H9 (cell line): ENCODE data around the gene CFAP77. TPM values are rescaled to one million over a fixed set of nuclear protein-coding genes. Genes with fewer than 3 reads are reported as not detected.

Source experiments
- DNase-seq: peaks from one replicate; pipeline ENCODE4 v3.0.0-alpha.2; 2017
- H2AFZ ChIP-seq: one replicate; pipeline ENCODE4 v1.6.1; 2013; ENCODE audit warnings: mild to moderate bottlenecking, low read length, control low read depth, moderate library complexity
- H2AK5ac ChIP-seq: 2 replicates; pipeline ENCODE4 v1.6.1; 2013; ENCODE audit warnings: low read length, control low read depth, mixed read lengths; ENCODE audit not compliant: insufficient read length
- H2BK120ac ChIP-seq: one replicate; pipeline ENCODE4 v1.6.1; 2013; ENCODE audit warnings: low read depth, mild to moderate bottlenecking, low read length, control low read depth, inconsistent platforms; ENCODE audit not compliant: poor library complexity, severe bottlenecking
- H2BK12ac ChIP-seq: 2 replicates; pipeline ENCODE4 v1.6.1; 2013; ENCODE audit warnings: low read length, control low read depth, mixed read lengths, low read depth; ENCODE audit not compliant: insufficient read length
- H2BK15ac ChIP-seq: 2 replicates; pipeline ENCODE4 v1.6.1; 2013; ENCODE audit warnings: low read depth, low read length, control low read depth
- H2BK20ac ChIP-seq: one replicate; pipeline ENCODE4 v1.6.1; 2013; ENCODE audit warnings: low read depth, mild to moderate bottlenecking, low read length, control low read depth, inconsistent platforms; ENCODE audit not compliant: poor library complexity, severe bottlenecking
- H2BK5ac ChIP-seq: 2 replicates; pipeline ENCODE4 v1.6.1; 2013; ENCODE audit warnings: low read length, control low read depth, mixed read lengths; ENCODE audit not compliant: insufficient read length
- H3K14ac ChIP-seq: 2 replicates; pipeline ENCODE4 v1.6.1; 2013; ENCODE audit warnings: low read length, control low read depth; ENCODE audit not compliant: insufficient read depth
- H3K18ac ChIP-seq: 2 replicates; pipeline ENCODE4 v1.6.1; 2013; ENCODE audit warnings: low read depth, mild to moderate bottlenecking, mixed read lengths, low read length, control low read depth; ENCODE audit not compliant: insufficient read length
- H3K23ac ChIP-seq: 2 replicates; pipeline ENCODE4 v1.6.1; 2013; ENCODE audit warnings: low read length, control low read depth, mixed read lengths, low read depth; ENCODE audit not compliant: insufficient read length
- H3K23me2 ChIP-seq: 2 replicates; pipeline ENCODE4 v1.6.1; 2013; ENCODE audit warnings: low read depth, mild to moderate bottlenecking, mixed read lengths, low read length, control low read depth; ENCODE audit not compliant: insufficient read length, poor library complexity, severe bottlenecking
- H3K27ac ChIP-seq: 2 replicates; pipeline ENCODE4 v1.5.1; 2013; ENCODE audit warnings: low read length, control low read depth, mixed read lengths, low read depth; ENCODE audit not compliant: insufficient read length
- H3K27me3 ChIP-seq: 2 replicates; pipeline ENCODE4 v1.6.1; 2013; ENCODE audit warnings: low read length, control low read depth, inconsistent platforms; ENCODE audit not compliant: insufficient read depth
- H3K4ac ChIP-seq: 2 replicates; pipeline ENCODE4 v1.6.1; 2013; ENCODE audit warnings: low read depth, mild to moderate bottlenecking, control low read depth, inconsistent platforms, low read length, moderate library complexity
- H3K4me1 ChIP-seq: 2 replicates; pipeline ENCODE4 v1.6.1; 2013; ENCODE audit warnings: low read length, control low read depth, inconsistent platforms; ENCODE audit not compliant: insufficient read depth
- H3K4me2 ChIP-seq: 2 replicates; pipeline ENCODE4 v1.6.1; 2013; ENCODE audit warnings: low read length, control low read depth, mixed read lengths; ENCODE audit not compliant: insufficient read length, insufficient read depth
- H3K56ac ChIP-seq: 2 replicates; pipeline ENCODE4 v1.6.1; 2013; ENCODE audit warnings: low read depth, mild to moderate bottlenecking, mixed read lengths, low read length, control low read depth; ENCODE audit not compliant: insufficient read length
- H3K79me1 ChIP-seq: 2 replicates; pipeline ENCODE4 v1.6.1; 2013; ENCODE audit warnings: low read depth, mild to moderate bottlenecking, moderate library complexity, low read length, control low read depth, inconsistent platforms; ENCODE audit not compliant: insufficient read depth, poor library complexity, severe bottlenecking
- H3K79me2 ChIP-seq: 2 replicates; pipeline ENCODE4 v1.6.1; 2013; ENCODE audit warnings: low read length, control low read depth, inconsistent platforms; ENCODE audit not compliant: insufficient read depth
- H3K9ac ChIP-seq: 2 replicates; pipeline ENCODE4 v1.6.1; 2013; ENCODE audit warnings: low read length, control low read depth, mixed read lengths; ENCODE audit not compliant: insufficient read length; ENCODE audit errors: extremely low read depth
- H3K9me3 ChIP-seq: one replicate; pipeline ENCODE4 v1.6.1; 2013; ENCODE audit warnings: low read depth, low read length, inconsistent platforms; ENCODE audit not compliant: control insufficient read depth
- H3T11ph ChIP-seq: one replicate; pipeline ENCODE4 v1.6.1; 2013; ENCODE audit warnings: mild to moderate bottlenecking, low read length, control low read depth, inconsistent platforms
- H4K20me1 ChIP-seq: one replicate; pipeline ENCODE4 v1.6.1; 2013; ENCODE audit not compliant: control insufficient read depth, insufficient read length, insufficient read depth
- H4K5ac ChIP-seq: 2 replicates; pipeline ENCODE4 v1.6.1; 2013; ENCODE audit warnings: low read depth, mild to moderate bottlenecking, mixed read lengths, low read length, control low read depth; ENCODE audit not compliant: insufficient read length
- H4K8ac ChIP-seq: replicated peaks from 2 replicates; pipeline ENCODE4 v1.6.1; 2013; ENCODE audit warnings: low read length, control low read depth, mixed read lengths, low read depth; ENCODE audit not compliant: insufficient read length
- H4K91ac ChIP-seq: 2 replicates; pipeline ENCODE4 v1.6.1; 2013; ENCODE audit warnings: low read depth, mild to moderate bottlenecking, moderate library complexity, mixed read lengths, low read length, control low read depth; ENCODE audit not compliant: insufficient read length
- H3K27ac Mint-ChIP-seq, 3 experiments: 2 replicates in 2 of 3; 3 replicates in 1 of 3; pipeline ENCODE4 v1.8.0; 2020 to 2021; ENCODE audit warnings: mixed read lengths in 3 of 3, mild to moderate bottlenecking in 1 of 3, moderate library complexity in 1 of 3
- H3K27me3 Mint-ChIP-seq: 2 replicates; pipeline ENCODE4 v1.8.0; 2021; ENCODE audit warnings: low read depth, mild to moderate bottlenecking, moderate library complexity, mixed read lengths
- H3K36me3 Mint-ChIP-seq, 3 experiments: 2 replicates in 2 of 3; 3 replicates in 1 of 3; pipeline ENCODE4 v1.8.0; 2020 to 2021; ENCODE audit warnings: low read depth in 3 of 3, mixed read lengths in 3 of 3; ENCODE audit not compliant: insufficient read depth in 1 of 3
- H3K4me1 Mint-ChIP-seq, 2 experiments: 2 replicates each; pipeline ENCODE4 v1.8.0; 2020; ENCODE audit warnings: mixed read lengths in 2 of 2
- H3K4me3 Mint-ChIP-seq, 2 experiments: 2 replicates in 1 of 2; 3 replicates in 1 of 2; pipeline ENCODE4 v1.8.0; 2020 to 2021; ENCODE audit warnings: mild to moderate bottlenecking in 2 of 2, mixed read lengths in 2 of 2, moderate library complexity in 1 of 2
- H3K9me3 Mint-ChIP-seq, 2 experiments: 2 replicates in 1 of 2; 3 replicates in 1 of 2; pipeline ENCODE4 v1.8.0; 2020; ENCODE audit warnings: mild to moderate bottlenecking in 2 of 2, mixed read lengths in 2 of 2, moderate library complexity in 1 of 2
- WGBS: extraction: QIAGEN DNeasy Blood & Tissue Kit; methylation state at CpG from one replicate; pipeline ENCODE4 v1.1.7; 2013; ENCODE audit warnings: missing lambda C conversion rate, low lambda C conversion rate, mixed read lengths; ENCODE audit not compliant: insufficient read length; ENCODE audit errors: extremely low coverage; 5-methylcytosine and 5-hydroxymethylcytosine counted together
- total RNA-seq: library from RNA; stranded (reverse); gene quantifications from 2 replicates; pipeline ENCODE4 v1.2.1, GENCODE V29; 2021
- TF ChIP-seq, protein P1 (sequence below): fragments of 200-600 bp; sonication (generic); conservative IDR thresholded peaks from 3 replicates; pipeline ENCODE4 v1.8.0; 2021; ENCODE audit warnings: antibody characterized with exemption, mild to moderate bottlenecking

Gene CFAP77
- total RNA-seq, 1 experiment from 2014 or later: 0.72 TPM

DNA sequence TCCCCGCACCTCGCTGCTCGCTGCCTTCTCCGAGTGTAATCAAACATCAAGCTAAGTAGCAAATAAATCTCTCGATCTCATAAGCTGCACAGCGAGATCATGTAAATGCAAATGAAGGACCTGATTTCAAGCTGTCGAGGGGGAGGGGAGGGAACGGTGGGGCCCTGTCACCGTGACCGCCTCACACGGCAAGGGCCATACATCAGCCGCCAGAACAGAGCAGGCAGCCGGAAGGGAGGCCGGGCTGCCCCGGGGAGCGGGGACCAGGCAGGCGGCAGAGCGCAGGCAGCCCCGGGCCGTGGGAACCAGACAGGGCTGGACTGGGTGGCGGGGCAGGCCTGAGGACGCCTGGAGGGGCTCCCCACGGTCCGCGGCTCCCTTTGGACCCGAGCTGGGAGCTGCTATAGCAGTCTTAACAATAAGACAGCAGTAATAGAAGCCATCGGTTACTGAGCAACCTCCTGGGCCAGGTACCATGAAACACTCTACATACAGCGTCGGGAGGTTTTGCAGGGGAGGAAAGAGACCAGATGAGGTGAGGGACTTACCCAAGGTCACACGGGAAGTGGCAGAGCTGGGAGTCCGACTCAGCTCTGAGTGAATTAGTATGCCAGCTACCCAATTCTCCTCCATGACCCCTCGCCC lies 76.8 kb downstream of the CFAP77 start:
- no peak overlapping the region for H2BK12ac ChIP-seq
- Mint-ChIP-seq H3K27me3 (peaks cover 7% of the 10 kb centered on the region), H3K27ac (peak overlapping the region in 1 of 3 experiments; percentile 40; a peak in 1 of 7 replicates), H3K36me3 (no peaks in the 10 kb centered on the region), H3K4me1 (peaks cover 11 to 28% of the 10 kb centered on the region in 2 experiments), H3K9me3 (peaks cover 0 to 3% of the 10 kb centered on the region in 2 experiments; a peak in 2 of 5 replicates), H3K4me3 (peak overlapping the region in 1 of 2 experiments; percentile 16; a peak in 2 of 5 replicates)
- TF ChIP-seq, protein P1, sequence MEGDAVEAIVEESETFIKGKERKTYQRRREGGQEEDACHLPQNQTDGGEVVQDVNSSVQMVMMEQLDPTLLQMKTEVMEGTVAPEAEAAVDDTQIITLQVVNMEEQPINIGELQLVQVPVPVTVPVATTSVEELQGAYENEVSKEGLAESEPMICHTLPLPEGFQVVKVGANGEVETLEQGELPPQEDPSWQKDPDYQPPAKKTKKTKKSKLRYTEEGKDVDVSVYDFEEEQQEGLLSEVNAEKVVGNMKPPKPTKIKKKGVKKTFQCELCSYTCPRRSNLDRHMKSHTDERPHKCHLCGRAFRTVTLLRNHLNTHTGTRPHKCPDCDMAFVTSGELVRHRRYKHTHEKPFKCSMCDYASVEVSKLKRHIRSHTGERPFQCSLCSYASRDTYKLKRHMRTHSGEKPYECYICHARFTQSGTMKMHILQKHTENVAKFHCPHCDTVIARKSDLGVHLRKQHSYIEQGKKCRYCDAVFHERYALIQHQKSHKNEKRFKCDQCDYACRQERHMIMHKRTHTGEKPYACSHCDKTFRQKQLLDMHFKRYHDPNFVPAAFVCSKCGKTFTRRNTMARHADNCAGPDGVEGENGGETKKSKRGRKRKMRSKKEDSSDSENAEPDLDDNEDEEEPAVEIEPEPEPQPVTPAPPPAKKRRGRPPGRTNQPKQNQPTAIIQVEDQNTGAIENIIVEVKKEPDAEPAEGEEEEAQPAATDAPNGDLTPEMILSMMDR: no peak
- no peak overlapping the region for H3K4ac ChIP-seq
- no peak overlapping the region for H3T11ph ChIP-seq
- no peak overlapping the region for H2BK120ac ChIP-seq
- no peak overlapping the region for H3K18ac ChIP-seq
- H3K27ac ChIP-seq: no peak overlapping the region
- H3K9ac ChIP-seq: no peak overlapping the region
- no peak overlapping the region for H3K23ac ChIP-seq
- DNase-seq: no peak
- no peaks in the 10 kb centered on the region for H4K20me1 ChIP-seq
- H3K27me3 ChIP-seq: no peaks in the 10 kb centered on the region
- H4K91ac ChIP-seq: no peak overlapping the region
- no peak overlapping the region; the same call in 1 of the 2 replicates for H3K14ac ChIP-seq
- H3K9me3 ChIP-seq: no peaks in the 10 kb centered on the region
- no peaks in the 10 kb centered on the region; the same call in 1 of the 2 replicates for H3K4me1 ChIP-seq
- H4K5ac ChIP-seq: no peak overlapping the region
- no peak overlapping the region for H2AK5ac ChIP-seq
- H3K23me2 ChIP-seq: no peaks in the 10 kb centered on the region
- H3K56ac ChIP-seq: no peak overlapping the region
- no CpG with 5 or more reads among the region's 32 CpGs for WGBS
- no peak overlapping the region for H2AFZ ChIP-seq
- H4K8ac ChIP-seq: no peak overlapping the region
- no peak overlapping the region for H2BK20ac ChIP-seq
- H3K4me2 ChIP-seq: no peak overlapping the region
- H3K79me1 ChIP-seq: no peaks in the 10 kb centered on the region
- H2BK5ac ChIP-seq: no peak overlapping the region
- no peak overlapping the region; the same call in 1 of the 2 replicates for H2BK15ac ChIP-seq
- no peaks in the 10 kb centered on the region for H3K79me2 ChIP-seq
